Ovary (tissue), 9 donors: ENCODE results near the gene SEMA3G. TPM values are rescaled to one million over a fixed set of nuclear protein-coding genes. Genes with fewer than 3 reads are reported as not detected.

Source experiments
- DNase-seq, 5 donors: peaks; one replicate each; pipeline ENCODE4 v3.0.0-alpha.2; 2019 to 2020
- H3K27ac ChIP-seq, 2 donors: fragments of 200-600 bp; one replicate each; pipeline versions ENCODE4 v1.5.1 to v1.8.0; 2019 to 2022
- H3K27me3 ChIP-seq: fragments of 200-600 bp; one replicate; pipeline ENCODE4 v1.8.0; 2022
- H3K36me3 ChIP-seq: fragments of 200-600 bp; sonication (generic); one replicate; pipeline ENCODE4 v1.5.1; 2019
- H3K4me1 ChIP-seq: one replicate; pipeline ENCODE4 v1.8.1; 2013; ENCODE audit warnings: mild to moderate bottlenecking, moderate library complexity; ENCODE audit not compliant: insufficient read depth
- H3K4me3 ChIP-seq: fragments of 200-600 bp; sonication (generic); one replicate; pipeline ENCODE4 v1.5.1; 2017
- H3K9me3 ChIP-seq, 2 donors: fragments of 200-600 bp in 1 of 2; sonication (generic) in 1 of 2; one replicate each; pipeline versions ENCODE4 v1.5.1 to v1.8.1; 2013 to 2019; ENCODE audit warnings: mild to moderate bottlenecking in 1 of 2, moderate library complexity in 1 of 2
- EP300 ChIP-seq: sonication (generic); formaldehyde crosslinking; IDR thresholded peaks from one replicate; pipeline ENCODE4 v1.6.1; 2017; ENCODE audit warnings: antibody characterized with exemption
- POLR2A ChIP-seq: fragments of 450-650 bp; IDR thresholded peaks from one replicate; pipeline ENCODE4 v1.6.1; 2017; ENCODE audit warnings: antibody characterized with exemption, mild to moderate bottlenecking, moderate library complexity
- WGBS, 3 donors: extraction: QIAGEN DNeasy Blood & Tissue Kit in 1 of 3; methylation state at CpG; one replicate each; pipeline versions ENCODE4 v1.1.5 to v1.1.7; 2013 to 2017; 5-methylcytosine and 5-hydroxymethylcytosine counted together
- intact Hi-C, 4 donors: fragments of 100-400 bp; cut with DNase I; formaldehyde crosslinking; loops; one replicate each; pipeline versions ENCODE4 v1.11.0 to v1.15.1; 2022 to 2023
- polyA plus RNA-seq, 2 donors: library from polyadenylated mRNA; stranded (reverse); fragments of 200-250 nt in 1 of 2; fragments of 350-450 nt in 1 of 2; fragmentation: Illumina TruSeq in 1 of 2; extraction: RNeasy Lipid Tissue Mini Kit (QIAGEN cat#74804) in 1 of 2; gene quantifications; one replicate each; pipeline ENCODE4 v1.2.3, GENCODE V29; 2013 to 2014
- total RNA-seq, 7 donors: library from RNA; depleted of rRNA in 2 of 7; stranded (reverse); fragments of >200 nt in 2 of 7; fragmentation: NEBNext Ultra II Directional in 3 of 7; extraction: Animal tissue kit (Norgen Biotek cat#: 25700) in 3 of 7; gene quantifications; one replicate each; pipeline versions ENCODE4 v1.1.0 to v1.2.4, GENCODE V29; 2016 to 2023
- TF ChIP-seq, protein P1 (sequence below), 3 donors: fragments of 450-650 bp in 2 of 3; fragments of 200-600 bp in 1 of 3; IDR thresholded peaks; one replicate each; pipeline versions ENCODE4 v1.5.1 to v1.8.0; 2016 to 2022; ENCODE audit warnings: antibody characterized with exemption in 3 of 3, mild to moderate bottlenecking in 1 of 3
- donor health status: DM: no; HTN: no; CAD: no; lungs with moderate emphysema.
- donor health status: DM: no; HTN: no; CAD: no.
- donor health status: Bipolar disorder and iron deficiency.
- donor health status: DM: yes; HTN: yes; CAD: no.
- donor health status: DM: no; HTN: no; CAD: no.
- donor health status: DM: yes; HTN: yes; CAD: no.

SEMA3G gene
- total and polyA plus RNA-seq, 9 donors, result 1.5 to 12.3 (median 4.6) TPM

GRCh38 chr3:52406791-52407510, 38.0 kb downstream of the SEMA3G start:
- no peaks in the 10 kb centered on the region for H3K27me3 ChIP-seq
- 89 to 91% (median 90%) methylated on average over 19 to 20 of the region's 20 CpGs for WGBS, 3 donors
- intact Hi-C loops, result loop anchor here in 1 of 4 donors (10.0 kb wide), 1 partner anchor 122 kb away; the partner anchor contains the start of gene GLYCTK
- H3K4me1 ChIP-seq, result peaks cover 5% of the 10 kb centered on the region
- no peaks in the 10 kb centered on the region for H3K9me3 ChIP-seq
- H3K27ac ChIP-seq, result no peak overlapping the region
- DNase-seq, result peak in 2 of 5 donors; percentile 33 to 37
- no peak for TF ChIP-seq EP300
- TF ChIP-seq POLR2A, result no peak
- TF ChIP-seq, protein P1, sequence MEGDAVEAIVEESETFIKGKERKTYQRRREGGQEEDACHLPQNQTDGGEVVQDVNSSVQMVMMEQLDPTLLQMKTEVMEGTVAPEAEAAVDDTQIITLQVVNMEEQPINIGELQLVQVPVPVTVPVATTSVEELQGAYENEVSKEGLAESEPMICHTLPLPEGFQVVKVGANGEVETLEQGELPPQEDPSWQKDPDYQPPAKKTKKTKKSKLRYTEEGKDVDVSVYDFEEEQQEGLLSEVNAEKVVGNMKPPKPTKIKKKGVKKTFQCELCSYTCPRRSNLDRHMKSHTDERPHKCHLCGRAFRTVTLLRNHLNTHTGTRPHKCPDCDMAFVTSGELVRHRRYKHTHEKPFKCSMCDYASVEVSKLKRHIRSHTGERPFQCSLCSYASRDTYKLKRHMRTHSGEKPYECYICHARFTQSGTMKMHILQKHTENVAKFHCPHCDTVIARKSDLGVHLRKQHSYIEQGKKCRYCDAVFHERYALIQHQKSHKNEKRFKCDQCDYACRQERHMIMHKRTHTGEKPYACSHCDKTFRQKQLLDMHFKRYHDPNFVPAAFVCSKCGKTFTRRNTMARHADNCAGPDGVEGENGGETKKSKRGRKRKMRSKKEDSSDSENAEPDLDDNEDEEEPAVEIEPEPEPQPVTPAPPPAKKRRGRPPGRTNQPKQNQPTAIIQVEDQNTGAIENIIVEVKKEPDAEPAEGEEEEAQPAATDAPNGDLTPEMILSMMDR (IDR thresholded peaks at IDR 0.05), result no peak
- H3K36me3 ChIP-seq, result no peaks in the 10 kb centered on the region
- no peak overlapping the region for H3K4me3 ChIP-seq

- H3K4me3 ChIP-seq, result no peak overlapping the region
- no peak overlapping the region for H3K27ac ChIP-seq
- no peaks in the 10 kb centered on the region for H3K9me3 ChIP-seq
- 85 to 91% (median 89%) methylated on average over 11 of the region's 11 CpGs for WGBS, 3 donors
- peak in 2 of 5 donors; percentile 38 to 41 for DNase-seq
- H3K27me3 ChIP-seq, result no peaks in the 10 kb centered on the region
- TF ChIP-seq, protein P1 (IDR thresholded peaks at IDR 0.05), result no peak
- no peak for TF ChIP-seq EP300
- no peak for TF ChIP-seq POLR2A
- intact Hi-C loops, result loop anchor here in 1 of 4 donors (10.0 kb wide), 1 partner anchor 121 kb away; the partner anchor contains the start of gene GLYCTK
- no peaks in the 10 kb centered on the region for H3K36me3 ChIP-seq
- H3K4me1 ChIP-seq, result peaks cover 3% of the 10 kb centered on the region
These were observed 38.7 kb downstream of the SEMA3G start for GRCh38 chr3:52406231-52406661.

- H3K4me3 ChIP-seq, result no peak overlapping the region
- intact Hi-C loops, result loop anchor here in 1 of 4 donors (10.0 kb wide), 1 partner anchor 121 kb away; the partner anchor contains the start of gene GLYCTK
- no peaks in the 10 kb centered on the region for H3K27me3 ChIP-seq
- H3K4me1 ChIP-seq, result peaks cover 3% of the 10 kb centered on the region
- no peak overlapping the region for H3K27ac ChIP-seq
- no peaks in the 10 kb centered on the region for H3K9me3 ChIP-seq
- H3K36me3 ChIP-seq, result no peaks in the 10 kb centered on the region
- DNase-seq, result peak in 1 of 5 donors; percentile 13
- WGBS, 3 donors, result 77 to 87% (median 79%) methylated on average over 4 of the region's 4 CpGs
- TF ChIP-seq EP300, result no peak
- TF ChIP-seq POLR2A, result no peak
- TF ChIP-seq, protein P1 (IDR thresholded peaks at IDR 0.05), result no peak
These were observed 39.2 kb downstream of the SEMA3G start for GRCh38 chr3:52405601-52406110.

GRCh38 chr3:52405066-52405465, 39.8 kb downstream of the SEMA3G start:
- Histone ChIP-seq H3K36me3 (no peaks in the 10 kb centered on the region), H3K9me3 (no peaks in the 10 kb centered on the region), H3K27ac (no peak overlapping the region), H3K4me3 (no peak overlapping the region), H3K27me3 (no peaks in the 10 kb centered on the region), H3K4me1 (peaks cover 3% of the 10 kb centered on the region)
- no peak for TF ChIP-seq POLR2A
- TF ChIP-seq EP300, result no peak
- TF ChIP-seq, protein P1 (IDR thresholded peaks at IDR 0.05), result no peak
- peak in 3 of 5 donors; percentile 9 to 31 (median 13) for DNase-seq
- intact Hi-C loops, result loop anchor here in 1 of 4 donors (10.0 kb wide), 1 partner anchor 120 kb away; the partner anchor contains the start of gene GLYCTK
- WGBS, 3 donors, result 82 to 93% (median 92%) methylated on average over 6 of the region's 6 CpGs
